Kidney (tissue), 14 donors: ENCODE measurements around the gene PLCD1. TPM values are rescaled to one million over a fixed set of nuclear protein-coding genes. Genes with fewer than 3 reads are reported as not detected.
A peak's percentile ranks its signal among the peaks of the same experiment; 100 is the strongest.

Experiments
- DNase-seq, 5 donors: peaks; one replicate each; pipeline ENCODE4 v3.0.0-alpha.2; 2013 to 2020
- FAIRE-seq: peaks from 2 replicates; lab custom pipeline; 2012; peaks lifted over from hg19 to GRCh38; lab: Jason Lieb, UNC
- H3K27ac ChIP-seq, 2 donors: one replicate each; pipeline ENCODE4 v1.7.0; 2013; ENCODE audit warnings: low read depth in 2 of 2, low read length in 2 of 2, inconsistent platforms in 1 of 2
- H3K27me3 ChIP-seq: one replicate; pipeline ENCODE4 v1.7.1; 2013; ENCODE audit warnings: low read length, inconsistent platforms; ENCODE audit not compliant: control insufficient read depth, insufficient read depth
- H3K36me3 ChIP-seq, 3 donors: one replicate each; pipeline versions ENCODE4 v1.7.0 to v1.7.1; 2013; ENCODE audit warnings: low read length in 3 of 3, control low read depth in 1 of 3, inconsistent platforms in 1 of 3; ENCODE audit not compliant: insufficient read depth in 3 of 3, control insufficient read depth in 2 of 3
- H3K4me1 ChIP-seq, 3 donors: one replicate each; pipeline versions ENCODE4 v1.7.0 to v1.7.1; 2013; ENCODE audit warnings: low read length in 3 of 3, inconsistent platforms in 1 of 3, low read depth in 1 of 3; ENCODE audit not compliant: control insufficient read depth in 2 of 3, insufficient read depth in 2 of 3
- H3K4me3 ChIP-seq, 3 donors: one replicate each; pipeline versions ENCODE4 v1.7.0 to v1.8.1; 2013; ENCODE audit warnings: low read length in 3 of 3, control low read depth in 1 of 3, inconsistent platforms in 1 of 3
- H3K9ac ChIP-seq, 3 donors: one replicate each; pipeline versions ENCODE4 v1.7.0 to v1.7.1; 2013; ENCODE audit warnings: low read length in 3 of 3, control low read depth in 1 of 3, inconsistent platforms in 1 of 3
- H3K9me3 ChIP-seq, 3 donors: one replicate each; pipeline versions ENCODE4 v1.7.0 to v1.7.1; 2013; ENCODE audit warnings: low read length in 3 of 3, control low read depth in 1 of 3, inconsistent platforms in 1 of 3; ENCODE audit not compliant: control insufficient read depth in 2 of 3, insufficient read depth in 1 of 3
- CTCF ChIP-seq: IDR thresholded peaks from 3 replicates; pipeline ENCODE4 v1.5.1; 2012; ENCODE audit warnings: mild to moderate bottlenecking, moderate library complexity, borderline replicate concordance; ENCODE audit not compliant: insufficient read depth; ENCODE audit errors: extremely low read depth
- intact Hi-C: fragments of 100-400 bp; cut with DNase I; formaldehyde crosslinking; loops from one replicate; pipeline ENCODE4 v1.11.1; 2022
- polyA plus RNA-seq: library from polyadenylated mRNA; stranded (reverse); fragments of 350-450 nt; fragmentation: Illumina TruSeq; extraction: RNeasy Lipid Tissue Mini Kit (QIAGEN cat#74804); gene quantifications from one replicate; pipeline ENCODE4 v1.2.3, GENCODE V29; 2014; ENCODE audit warnings: low read depth, low replicate concordance; ENCODE audit not compliant: insufficient read depth
- total RNA-seq: library from RNA; stranded (reverse); fragmentation: NEBNext Ultra II Directional; extraction: Animal tissue kit (Norgen Biotek cat#: 25700); gene quantifications from one replicate; pipeline ENCODE4 v1.2.1, GENCODE V29; 2021
- donor health status: control.
- donor health status: control.
- donor health status: control.
- donor health status: control.
- donor health status: control.
- donor health status: DM: yes; HTN: yes; CAD: no.
- donor health status: Normal renal cell carcinoma (clear cell type).

The PLCD1 gene
- total and polyA plus RNA-seq, 2 donors from 2014 or later = 39.1 to 50.0 TPM

- intact Hi-C loops = no loop called here
- H3K4me3 ChIP-seq = no peak overlapping the region
- FAIRE-seq = no peak
Observed at GRCh38 chr3:38032328-38032865, 3.0 kb upstream of the PLCD1 start.

GRCh38 chr3:38031022-38031994 lies 1.9 kb upstream of the PLCD1 start:
- no peak overlapping the region for H3K4me3 ChIP-seq

More at GRCh38 chr3:38032328-38032865, 3.0 kb upstream of the PLCD1 start:
- Histone ChIP-seq H3K9ac (no peak overlapping the region), H3K4me1 (peaks cover 0 to 9% (median 2%) of the 10 kb centered on the region in 3 donors), H3K36me3 (no peaks in the 10 kb centered on the region), H3K27me3 (no peaks in the 10 kb centered on the region), H3K9me3 (no peaks in the 10 kb centered on the region), H3K27ac (no peak overlapping the region)
- DNase-seq = no peak
- no peak for TF ChIP-seq CTCF

More at GRCh38 chr3:38031022-38031994, 1.9 kb upstream of the PLCD1 start:
- Histone ChIP-seq H3K27ac (no peak overlapping the region), H3K36me3 (no peaks in the 10 kb centered on the region), H3K9me3 (no peaks in the 10 kb centered on the region), H3K9ac (peak overlapping the region in 1 of 3 donors; percentile 51), H3K27me3 (no peaks in the 10 kb centered on the region), H3K4me1 (peaks cover 0 to 9% (median 2%) of the 10 kb centered on the region in 3 donors)
- DNase-seq (peak in 1 of 5 donors; percentile 92), FAIRE-seq (no peak)
- no peak for TF ChIP-seq CTCF
- intact Hi-C loops = no loop called here
